Heart left ventricle (tissue), 16 donors: Measurements from ENCODE around the gene GSTA1. TPM values are rescaled to one million over a fixed set of nuclear protein-coding genes. Genes with fewer than 3 reads are reported as not detected.
"Not testable (repeated sequence)": the region's sequence is repeated elsewhere in the genome, so short reads cannot be mapped to it uniquely, and the experiment has no call there.

ENCODE experiments used
- ATAC-seq, 4 donors: fragments of 200-7000 bp; cut with Tn5 transposase; one replicate each; pipeline ENCODE4 v1.9.1; 2020 to 2022; ENCODE audit warnings: moderate library complexity in 4 of 4, mild to moderate bottlenecking in 3 of 4, moderate number of reproducible peaks in 1 of 4
- DNase-seq, 5 donors: peaks; one replicate each; pipeline ENCODE4 v3.0.0-alpha.2; 2020
- H3K27ac ChIP-seq, 12 donors: fragments of 200-600 bp; sonication (generic) in 4 of 12; one replicate each; pipeline versions ENCODE4 v1.5.0 to v1.8.0; 2016 to 2022; ENCODE audit warnings: mild to moderate bottlenecking in 2 of 12
- H3K27me3 ChIP-seq, 9 donors: fragments of 200-600 bp; sonication (generic) in 2 of 9; one replicate each; pipeline versions ENCODE4 v1.5.1 to v1.8.0; 2016 to 2022; ENCODE audit warnings: mild to moderate bottlenecking in 3 of 9
- H3K36me3 ChIP-seq, 9 donors: fragments of 200-600 bp; sonication (generic) in 2 of 9; one replicate each; pipeline versions ENCODE4 v1.5.0 to v1.8.0; 2018 to 2022; ENCODE audit warnings: mild to moderate bottlenecking in 2 of 9
- H3K4me1 ChIP-seq, 12 donors: fragments of 200-600 bp; sonication (generic) in 4 of 12; one replicate each; pipeline versions ENCODE4 v1.5.0 to v1.8.0; 2016 to 2022; ENCODE audit warnings: mild to moderate bottlenecking in 3 of 12
- H3K4me3 ChIP-seq, 12 donors: fragments of 200-600 bp; sonication (generic) in 4 of 12; one replicate each; pipeline versions ENCODE4 v1.5.0 to v1.8.0; 2017 to 2022; ENCODE audit warnings: mild to moderate bottlenecking in 9 of 12, moderate library complexity in 4 of 12
- H3K9me3 ChIP-seq, 12 donors: fragments of 200-600 bp; sonication (generic) in 4 of 12; one replicate each; pipeline versions ENCODE4 v1.5.0 to v1.8.0; 2016 to 2022; ENCODE audit warnings: mild to moderate bottlenecking in 1 of 12
- POLR2A ChIP-seq, 2 donors: fragments of 450-650 bp; IDR thresholded peaks; one replicate each; pipeline ENCODE4 v1.6.1; 2017; ENCODE audit warnings: antibody characterized with exemption in 2 of 2, mild to moderate bottlenecking in 2 of 2, moderate library complexity in 2 of 2
- WGBS, 4 donors: extraction: QIAGEN DNeasy Blood & Tissue Kit in 2 of 4; methylation state at CpG; one replicate each; pipeline versions ENCODE4 v1.1.5 to v1.1.7; 2013 to 2018; 5-methylcytosine and 5-hydroxymethylcytosine counted together
- intact Hi-C, 10 donors: fragments of 100-400 bp; cut with DNase I; formaldehyde crosslinking; loops; one replicate each; pipeline versions ENCODE4 v1.11.1 to v1.14.2; 2022
- polyA plus RNA-seq, 2 donors: library from polyadenylated mRNA; stranded (reverse); fragments of 200-250 nt; gene quantifications; one replicate each; pipeline ENCODE4 v1.2.3, GENCODE V29; 2013
- total RNA-seq, 9 donors: library from RNA; depleted of rRNA in 2 of 9; stranded (reverse); fragments of >200 nt in 2 of 9; fragmentation: NEBNext Ultra II Directional in 3 of 9; extraction: Animal tissue kit (Norgen Biotek cat#: 25700) in 3 of 9; gene quantifications; one replicate each; pipeline versions ENCODE4 v1.1.0 to v1.2.4, GENCODE V29; 2016 to 2023
- TF ChIP-seq, protein P1 (sequence below), 12 donors: fragments of 200-600 bp; sonication (generic) in 4 of 12; IDR thresholded peaks; one replicate each; pipeline versions ENCODE4 v1.5.0 to v1.8.0; 2018 to 2022; ENCODE audit warnings: antibody characterized with exemption in 12 of 12, mild to moderate bottlenecking in 5 of 12
- donor health status: ischemic (EF 13 %, LVEDD 7.1; RV severe dilation, severe dysfunction).
- donor health status: healthy with polysubstance abuse.
- donor health status: DM: no; HTN: yes; CAD: no.
- donor health status: DM: no; HTN: no; CAD: no.
- donor health status: ischemic (EF 25% LVEDD 6.9; RV normal size, moderate dysfunction).
- donor health status: ischemic (EF 25% LVEDD 5.7; RV mildly dilated, moderate dysfunction).
- donor health status: healthy.
- donor health status: DM: yes; HTN: yes; CAD: no.
- donor health status: ischemic (EF 35%, LVEDD 5.7; RV mildly dilated, moderate dysfunction).
- donor health status: nonischemic (EF 11% LVEDD 7.7; RV severe dilation, severe dysfunction).
- donor health status: DM: yes; HTN: yes; CAD: no.
- donor health status: PGD.
- donor health status: ischemic (EF 29% LVEDD 5.4; RV normal size, mild dysfunction).
- donor health status: nonischemic (EF 23%, LVEDD 6.1; RV moderate dilation, normal function).

GSTA1 gene
- total and polyA plus RNA-seq, 11 donors, result not detected

DNA sequence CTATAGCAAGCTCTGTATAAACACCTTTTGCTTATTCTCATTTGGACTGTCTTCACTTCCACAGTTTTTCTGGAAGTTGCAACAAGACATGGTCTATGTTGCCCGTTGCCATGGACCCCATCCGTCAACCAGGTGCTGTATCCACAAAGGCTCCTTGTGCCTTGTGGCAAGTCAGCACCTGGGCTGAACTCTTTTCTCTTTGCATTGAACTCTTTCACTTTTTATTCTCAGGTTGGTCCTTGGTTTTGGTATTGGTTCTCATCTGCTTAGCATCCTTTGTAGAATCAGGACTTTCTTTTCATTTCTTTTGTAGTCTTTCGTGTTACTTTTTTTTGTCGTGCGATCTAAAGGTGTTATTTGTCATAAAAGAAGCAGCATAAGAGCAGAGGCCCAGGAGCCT is 5.0 kb upstream of the GSTA1 start:
- no peaks in the 10 kb centered on the region for H3K4me1 ChIP-seq
- H3K9me3 ChIP-seq, result no peaks in the 10 kb centered on the region
- intact Hi-C loops, result no loop called here
- H3K4me3 ChIP-seq, result no peak overlapping the region
- no peaks in the 10 kb centered on the region for H3K27me3 ChIP-seq
- H3K36me3 ChIP-seq, result no peaks in the 10 kb centered on the region
- DNase-seq (no peak), ATAC-seq (no peak)
- no peak overlapping the region for H3K27ac ChIP-seq
- 89 to 92% (median 91%) methylated on average over 5 of the region's 5 CpGs for WGBS, 4 donors
- TF ChIP-seq POLR2A (IDR thresholded peaks at IDR 0.05), result no peak

DNA sequence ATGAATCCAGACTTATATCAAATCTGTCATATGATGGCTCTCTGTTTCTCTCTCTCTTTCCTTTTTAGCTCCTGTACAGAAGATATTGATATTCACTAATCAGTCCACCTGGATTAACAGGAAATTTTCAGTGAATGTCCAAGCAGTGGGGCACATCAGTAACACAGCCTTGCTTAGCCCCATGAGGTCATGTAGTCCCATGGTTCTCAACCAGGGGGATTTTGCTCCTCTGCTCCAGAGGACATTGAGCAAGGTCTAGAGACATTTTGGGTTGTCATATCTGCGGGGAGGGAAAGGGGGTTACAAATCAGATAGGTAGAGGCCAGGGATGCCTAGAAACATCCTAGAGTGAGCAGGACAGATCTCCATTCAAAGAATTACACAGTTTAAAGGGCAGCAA is 810 bp downstream of the GSTA1 start:
- peaks cover 0 to 4% (median 0%) of the 10 kb centered on the region in 9 donors for H3K27me3 ChIP-seq
- ATAC-seq, result no peak
- no peak overlapping the region for H3K27ac ChIP-seq
- WGBS, 4 donors, result 86 to 100% (median 90%) methylated on average over 1 of the region's 1 CpG
- H3K36me3 ChIP-seq, result no peaks in the 10 kb centered on the region
- intact Hi-C loops, result no loop called here
- no peaks in the 10 kb centered on the region for H3K9me3 ChIP-seq
- H3K4me1 ChIP-seq, result no peaks in the 10 kb centered on the region
- no peak overlapping the region for H3K4me3 ChIP-seq
- no peak for TF ChIP-seq POLR2A (IDR thresholded peaks at IDR 0.05)
- TF ChIP-seq, protein P1, sequence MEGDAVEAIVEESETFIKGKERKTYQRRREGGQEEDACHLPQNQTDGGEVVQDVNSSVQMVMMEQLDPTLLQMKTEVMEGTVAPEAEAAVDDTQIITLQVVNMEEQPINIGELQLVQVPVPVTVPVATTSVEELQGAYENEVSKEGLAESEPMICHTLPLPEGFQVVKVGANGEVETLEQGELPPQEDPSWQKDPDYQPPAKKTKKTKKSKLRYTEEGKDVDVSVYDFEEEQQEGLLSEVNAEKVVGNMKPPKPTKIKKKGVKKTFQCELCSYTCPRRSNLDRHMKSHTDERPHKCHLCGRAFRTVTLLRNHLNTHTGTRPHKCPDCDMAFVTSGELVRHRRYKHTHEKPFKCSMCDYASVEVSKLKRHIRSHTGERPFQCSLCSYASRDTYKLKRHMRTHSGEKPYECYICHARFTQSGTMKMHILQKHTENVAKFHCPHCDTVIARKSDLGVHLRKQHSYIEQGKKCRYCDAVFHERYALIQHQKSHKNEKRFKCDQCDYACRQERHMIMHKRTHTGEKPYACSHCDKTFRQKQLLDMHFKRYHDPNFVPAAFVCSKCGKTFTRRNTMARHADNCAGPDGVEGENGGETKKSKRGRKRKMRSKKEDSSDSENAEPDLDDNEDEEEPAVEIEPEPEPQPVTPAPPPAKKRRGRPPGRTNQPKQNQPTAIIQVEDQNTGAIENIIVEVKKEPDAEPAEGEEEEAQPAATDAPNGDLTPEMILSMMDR (IDR thresholded peaks at IDR 0.05), result no peak
- DNase-seq, result no peak

GRCh38 chr6:52801188-52801841 is 2.3 kb downstream of the GSTA1 start:
- DNase-seq, result no peak
- intact Hi-C loops, result no loop called here
- Histone ChIP-seq H3K27me3 (peaks cover 0 to 4% (median 0%) of the 10 kb centered on the region in 9 donors), H3K4me1 (no peaks in the 10 kb centered on the region), H3K27ac (no peak overlapping the region), H3K36me3 (no peaks in the 10 kb centered on the region), H3K4me3 (no peak overlapping the region), H3K9me3 (no peaks in the 10 kb centered on the region)
- TF ChIP-seq, protein P1 (IDR thresholded peaks at IDR 0.05), result no peak
- TF ChIP-seq POLR2A (IDR thresholded peaks at IDR 0.05), result no peak
- ATAC-seq, result no peak
- WGBS, 4 donors, result 87 to 93% (median 91%) methylated on average over 2 of the region's 2 CpGs

- 75 to 88% (median 79%) methylated on average over 1 of the region's 1 CpG for WGBS, 4 donors
- H3K27me3 ChIP-seq, intact Hi-C loops, H3K27ac ChIP-seq, DNase-seq, H3K4me1 ChIP-seq, H3K9me3 ChIP-seq, H3K36me3 ChIP-seq, H3K4me3 ChIP-seq, ATAC-seq: not testable (repeated sequence)
These were observed 4.3 kb downstream of the GSTA1 start for GRCh38 chr6:52799272-52799671.

- H3K27me3 ChIP-seq, H3K4me3 ChIP-seq, H3K4me1 ChIP-seq, intact Hi-C loops, DNase-seq, H3K9me3 ChIP-seq, H3K27ac ChIP-seq, ATAC-seq, H3K36me3 ChIP-seq: not testable (repeated sequence)
- WGBS, 4 donors, result 83 to 92% (median 89%) methylated on average over 2 of the region's 2 CpGs
These were observed 9.2 kb downstream of the GSTA1 start for GRCh38 chr6:52794366-52794765.

- intact Hi-C loops, result no loop called here
- no peak for DNase-seq
- WGBS, 4 donors, result 0% methylated on average over 1 of the region's 1 CpG
- Histone ChIP-seq H3K27me3 (no peaks in the 10 kb centered on the region), H3K4me3 (no peak overlapping the region), H3K4me1 (no peaks in the 10 kb centered on the region), H3K36me3 (no peaks in the 10 kb centered on the region), H3K9me3 (peaks cover 0 to 2% (median 0%) of the 10 kb centered on the region in 12 donors), H3K27ac (no peak overlapping the region)
- no peak for ATAC-seq
- TF ChIP-seq, protein P1 (IDR thresholded peaks at IDR 0.05), result no peak
- no peak for TF ChIP-seq POLR2A (IDR thresholded peaks at IDR 0.05)
These were observed 12.8 kb downstream of the GSTA1 start for GRCh38 chr6:52790861-52791260.

DNA sequence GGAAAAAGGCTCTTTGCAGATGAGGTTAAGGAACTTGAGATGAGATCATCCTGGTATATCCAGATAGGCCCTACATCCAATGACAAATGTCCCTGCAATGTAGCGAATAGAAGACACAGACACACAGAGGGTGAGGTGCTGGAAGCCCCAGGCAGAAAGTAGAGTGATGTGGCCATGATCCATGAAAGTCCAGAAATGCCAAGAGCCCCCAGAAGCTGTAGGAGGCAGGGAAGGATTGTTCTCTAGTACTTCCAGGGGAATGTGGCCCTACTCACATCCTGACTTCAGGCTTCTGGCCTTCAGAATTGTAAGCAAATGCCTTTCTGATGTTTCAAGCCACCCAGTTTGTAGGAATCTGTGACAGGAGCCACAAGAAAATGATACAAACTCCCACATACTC is 14.0 kb downstream of the GSTA1 start:
- not testable (repeated sequence) for DNase-seq, H3K4me3 ChIP-seq, H3K4me1 ChIP-seq, H3K9me3 ChIP-seq, H3K36me3 ChIP-seq, H3K27ac ChIP-seq, ATAC-seq, H3K27me3 ChIP-seq
- WGBS, 4 donors, result 71 to 80% (median 78%) methylated on average over 1 of the region's 1 CpG
- intact Hi-C loops, result loop anchor here in 2 of 10 donors (5.0 kb wide), 1 partner anchor 38 kb away; no protein-coding TSS in a partner anchor
